HEK293 (cell line): ENCODE results near the gene ABT1.
A peak's percentile ranks its signal among the peaks of the same experiment; 100 is the strongest.

ENCODE experiments used
- CTCF ChIP-seq: fragments of 450-650 bp; formaldehyde crosslinking; IDR thresholded peaks from 2 replicates; pipeline ENCODE4 v1.5.1; 2016; ENCODE audit warnings: missing biosample characterization, missing genetic modification characterization
- GFI1B ChIP-seq: fragments of 450-650 bp; formaldehyde crosslinking; IDR thresholded peaks from 2 replicates; pipeline ENCODE4 v1.5.1; 2016; ENCODE audit warnings: missing biosample characterization, missing genetic modification characterization
- KLF1 ChIP-seq: fragments of 450-650 bp; formaldehyde crosslinking; IDR thresholded peaks from 2 replicates; pipeline ENCODE4 v1.5.1; 2016; ENCODE audit warnings: missing biosample characterization, missing genetic modification characterization
- KLF17 ChIP-seq: fragments of 450-650 bp; formaldehyde crosslinking; IDR thresholded peaks from 2 replicates; pipeline ENCODE4 v1.5.1; 2016; ENCODE audit warnings: missing biosample characterization, missing genetic modification characterization
- KLF8 ChIP-seq: fragments of 450-650 bp; formaldehyde crosslinking; IDR thresholded peaks from 2 replicates; pipeline ENCODE4 v1.5.1; 2016; ENCODE audit warnings: missing biosample characterization, missing genetic modification characterization
- OVOL3 ChIP-seq: fragments of 450-650 bp; formaldehyde crosslinking; IDR thresholded peaks from 2 replicates; pipeline ENCODE4 v1.5.1; 2016; ENCODE audit warnings: missing biosample characterization, missing genetic modification characterization
- REPIN1 ChIP-seq: fragments of 450-650 bp; formaldehyde crosslinking; IDR thresholded peaks from 2 replicates; pipeline ENCODE4 v1.5.1; 2017; ENCODE audit warnings: missing biosample characterization, missing genetic modification characterization, low read depth
- SP3 ChIP-seq: fragments of 450-650 bp; formaldehyde crosslinking; IDR thresholded peaks from 2 replicates; pipeline ENCODE4 v1.5.1; 2016; ENCODE audit warnings: missing biosample characterization, missing genetic modification characterization
- TSHZ1 ChIP-seq: fragments of 450-650 bp; formaldehyde crosslinking; IDR thresholded peaks from 2 replicates; pipeline ENCODE4 v1.5.1; 2016; ENCODE audit warnings: missing biosample characterization, missing genetic modification characterization, borderline replicate concordance
- ZNF175 ChIP-seq: fragments of 450-650 bp; formaldehyde crosslinking; IDR thresholded peaks from 2 replicates; pipeline ENCODE4 v1.5.1; 2016; ENCODE audit warnings: missing biosample characterization, missing genetic modification characterization
- ZNF266 ChIP-seq: fragments of 450-650 bp; formaldehyde crosslinking; IDR thresholded peaks from 2 replicates; pipeline ENCODE4 v1.5.1; 2016; ENCODE audit warnings: missing biosample characterization, missing genetic modification characterization, low read depth
- ZNF292 ChIP-seq: fragments of 450-650 bp; formaldehyde crosslinking; IDR thresholded peaks from 2 replicates; pipeline ENCODE4 v1.5.1; 2016; ENCODE audit warnings: low read depth, missing biosample characterization, missing genetic modification characterization, borderline replicate concordance
- ZNF311 ChIP-seq: fragments of 450-650 bp; formaldehyde crosslinking; IDR thresholded peaks from 2 replicates; pipeline ENCODE4 v1.5.1; 2017; ENCODE audit warnings: missing biosample characterization, missing genetic modification characterization, borderline replicate concordance
- ZNF335 ChIP-seq: fragments of 450-650 bp; formaldehyde crosslinking; conservative IDR thresholded peaks from 2 replicates; pipeline ENCODE4 v1.5.1; 2016; ENCODE audit warnings: missing biosample characterization, missing genetic modification characterization
- ZNF341 ChIP-seq: fragments of 450-650 bp; formaldehyde crosslinking; IDR thresholded peaks from 2 replicates; pipeline ENCODE4; 2016; ENCODE audit warnings: low read depth, missing biosample characterization, missing genetic modification characterization
- ZNF366 ChIP-seq: fragments of 450-650 bp; formaldehyde crosslinking; conservative IDR thresholded peaks from 2 replicates; pipeline ENCODE4 v1.5.1; 2016; ENCODE audit warnings: missing biosample characterization, missing genetic modification characterization
- ZNF416 ChIP-seq: fragments of 450-650 bp; formaldehyde crosslinking; IDR thresholded peaks from 2 replicates; pipeline ENCODE4 v1.5.1; 2016; ENCODE audit warnings: missing biosample characterization, missing genetic modification characterization
- ZNF449 ChIP-seq: fragments of 450-650 bp; formaldehyde crosslinking; IDR thresholded peaks from 2 replicates; pipeline ENCODE4 v1.5.1; 2017; ENCODE audit warnings: missing biosample characterization, mild to moderate bottlenecking, missing genetic modification characterization, moderate library complexity
- ZNF529 ChIP-seq: fragments of 450-650 bp; formaldehyde crosslinking; IDR thresholded peaks from 2 replicates; pipeline ENCODE4 v1.5.1; 2017; ENCODE audit warnings: missing genetic modification characterization, missing biosample characterization; ENCODE audit not compliant: insufficient replicate concordance
- ZNF549 ChIP-seq: fragments of 450-650 bp; IDR thresholded peaks from 2 replicates; pipeline ENCODE4 v1.5.1; 2018; ENCODE audit warnings: missing biosample characterization, missing genetic modification characterization, mild to moderate bottlenecking, inconsistent platforms, moderate library complexity
- ZNF629 ChIP-seq: fragments of 450-650 bp; formaldehyde crosslinking; IDR thresholded peaks from 2 replicates; pipeline ENCODE4 v1.5.1; 2017; ENCODE audit warnings: missing biosample characterization, missing genetic modification characterization
- ZNF654 ChIP-seq: fragments of 450-650 bp; formaldehyde crosslinking; IDR thresholded peaks from 2 replicates; pipeline ENCODE4 v1.5.1; 2016; ENCODE audit warnings: low read depth, missing biosample characterization, missing genetic modification characterization
- ZNF692 ChIP-seq: fragments of 450-650 bp; formaldehyde crosslinking; IDR thresholded peaks from 2 replicates; pipeline ENCODE4 v1.5.1; 2016; ENCODE audit warnings: missing biosample characterization, missing genetic modification characterization
- ZNF791 ChIP-seq: fragments of 450-650 bp; formaldehyde crosslinking; IDR thresholded peaks from 2 replicates; pipeline ENCODE4 v1.5.1; 2016; ENCODE audit warnings: missing biosample characterization, missing genetic modification characterization
- ZNF843 ChIP-seq: fragments of 450-650 bp; formaldehyde crosslinking; IDR thresholded peaks from 2 replicates; pipeline ENCODE4 v1.5.1; 2016; ENCODE audit warnings: missing biosample characterization, missing genetic modification characterization
- ZSCAN18 ChIP-seq: fragments of 450-650 bp; formaldehyde crosslinking; IDR thresholded peaks from 2 replicates; pipeline ENCODE4 v1.5.1; 2016; ENCODE audit warnings: missing biosample characterization, missing genetic modification characterization

Gene ABT1

GRCh38 chr6:26575494-26575939 lies 21.2 kb upstream of the ABT1 start (continued):
- TF ChIP-seq TSHZ1 (0 out of 2 replicates have a peak, but pooled peaks have one; percentile 38), ZNF292 (tag by site-specific recombination) (no peak), ZNF335 (tag by site-specific recombination) (peak; percentile 39; the same call in 1 of the 2 replicates), GFI1B (tag by site-specific recombination) (0 out of 2 replicates have a peak, but pooled peaks have one; percentile 47), ZNF449 (tag by site-specific recombination) (0 out of 2 replicates have a peak, but pooled peaks have one; percentile 18), ZNF629 (tag by site-specific recombination) (peak; percentile 61), OVOL3 (tag by site-specific recombination) (peak; percentile 73), ZSCAN18 (tag by site-specific recombination) (peak; percentile 58; the same call in 1 of the 2 replicates), ZNF654 (tag by site-specific recombination) (peak; percentile 4; the same call in 1 of the 2 replicates), ZNF366 (tag by site-specific recombination) (peak; percentile 92), SP3 (tag by site-specific recombination) (peak; percentile 39; the same call in 1 of the 2 replicates), KLF8 (tag by site-specific recombination) (0 out of 2 replicates have a peak, but pooled peaks have one; percentile 62), ZNF416 (tag by site-specific recombination) (no peak), ZNF692 (tag by site-specific recombination) (peak; percentile 33; the same call in 1 of the 2 replicates), ZNF341 (tag by site-specific recombination) (no peak), KLF1 (tag by site-specific recombination) (no peak), ZNF175 (no peak), ZNF529 (tag by site-specific recombination) (no peak), REPIN1 (tag by site-specific recombination) (no peak), ZNF549 (tag by site-specific recombination) (no peak; the same call in 1 of the 2 replicates), ZNF843 (tag by site-specific recombination) (no peak), CTCF (tag by site-specific recombination) (peak; percentile 15; the same call in 1 of the 2 replicates), ZNF266 (tag by site-specific recombination) (no peak), ZNF311 (no peak), KLF17 (tag by site-specific recombination) (no peak), ZNF791 (tag by site-specific recombination) (no peak)
